B cell (primary cell): ENCODE results near the gene ADPRH.

ENCODE experiments used
- CTCF ChIP-seq: fragments of 200-600 bp; IDR thresholded peaks from one replicate; pipeline ENCODE4 v1.8.0; 2022; ENCODE audit warnings: antibody characterized with exemption, mild to moderate bottlenecking
- EZH2 ChIP-seq: IDR thresholded peaks from 2 replicates; pipeline ENCODE4 v1.6.1; 2012; ENCODE audit warnings: borderline replicate concordance, low read depth, mild to moderate bottlenecking, moderate library complexity, low read length; ENCODE audit not compliant: insufficient read depth, poor library complexity, severe bottlenecking

GRCh38 chr3:119542168-119542767 lies 37.0 kb upstream of the ADPRH start:
- no peak for TF ChIP-seq CTCF
- no peak for TF ChIP-seq EZH2
